ENCODE results near the gene GADD45B.
"Not testable (repeated sequence)": the region's sequence is repeated elsewhere in the genome, so short reads cannot be mapped to it uniquely, and the experiment has no call there.

Gene GADD45B

DNA sequence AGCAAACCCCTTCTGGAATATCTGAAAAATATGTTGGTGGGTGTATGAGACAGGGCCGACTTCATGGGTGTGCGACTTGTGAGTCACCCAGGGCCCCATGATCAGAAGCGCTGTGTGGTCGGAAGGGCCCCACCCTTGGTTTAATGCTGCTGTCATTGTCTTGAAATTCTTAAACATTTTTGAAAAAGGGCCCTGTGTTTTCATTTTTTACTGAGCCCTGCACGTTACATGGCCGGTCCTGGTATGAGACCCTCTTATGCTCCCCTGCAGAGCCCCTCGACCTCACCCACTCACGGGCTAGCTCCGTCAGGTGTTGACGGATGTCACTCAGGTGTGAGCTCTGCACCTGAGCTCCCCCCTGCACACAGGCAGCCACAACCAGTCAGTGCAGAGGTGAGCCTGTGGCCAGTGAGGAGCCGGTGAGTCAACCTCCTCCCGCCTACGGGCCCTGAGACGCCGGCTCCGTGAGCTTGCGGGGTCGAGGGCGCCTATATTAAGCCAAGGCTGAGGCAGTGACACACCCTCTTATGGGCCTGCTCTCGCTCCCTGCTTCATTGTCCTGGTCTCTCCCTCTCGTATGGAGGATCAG lies 27.7 kb downstream of the GADD45B start:
- TF ChIP-seq, protein P1, sequence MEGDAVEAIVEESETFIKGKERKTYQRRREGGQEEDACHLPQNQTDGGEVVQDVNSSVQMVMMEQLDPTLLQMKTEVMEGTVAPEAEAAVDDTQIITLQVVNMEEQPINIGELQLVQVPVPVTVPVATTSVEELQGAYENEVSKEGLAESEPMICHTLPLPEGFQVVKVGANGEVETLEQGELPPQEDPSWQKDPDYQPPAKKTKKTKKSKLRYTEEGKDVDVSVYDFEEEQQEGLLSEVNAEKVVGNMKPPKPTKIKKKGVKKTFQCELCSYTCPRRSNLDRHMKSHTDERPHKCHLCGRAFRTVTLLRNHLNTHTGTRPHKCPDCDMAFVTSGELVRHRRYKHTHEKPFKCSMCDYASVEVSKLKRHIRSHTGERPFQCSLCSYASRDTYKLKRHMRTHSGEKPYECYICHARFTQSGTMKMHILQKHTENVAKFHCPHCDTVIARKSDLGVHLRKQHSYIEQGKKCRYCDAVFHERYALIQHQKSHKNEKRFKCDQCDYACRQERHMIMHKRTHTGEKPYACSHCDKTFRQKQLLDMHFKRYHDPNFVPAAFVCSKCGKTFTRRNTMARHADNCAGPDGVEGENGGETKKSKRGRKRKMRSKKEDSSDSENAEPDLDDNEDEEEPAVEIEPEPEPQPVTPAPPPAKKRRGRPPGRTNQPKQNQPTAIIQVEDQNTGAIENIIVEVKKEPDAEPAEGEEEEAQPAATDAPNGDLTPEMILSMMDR (IDR thresholded peaks at IDR 0.05; ENCODE audit: extremely low read depth, missing control alignments) = no peak
- DNase-seq (ENCODE audit: low spot score) = no peak

DNA sequence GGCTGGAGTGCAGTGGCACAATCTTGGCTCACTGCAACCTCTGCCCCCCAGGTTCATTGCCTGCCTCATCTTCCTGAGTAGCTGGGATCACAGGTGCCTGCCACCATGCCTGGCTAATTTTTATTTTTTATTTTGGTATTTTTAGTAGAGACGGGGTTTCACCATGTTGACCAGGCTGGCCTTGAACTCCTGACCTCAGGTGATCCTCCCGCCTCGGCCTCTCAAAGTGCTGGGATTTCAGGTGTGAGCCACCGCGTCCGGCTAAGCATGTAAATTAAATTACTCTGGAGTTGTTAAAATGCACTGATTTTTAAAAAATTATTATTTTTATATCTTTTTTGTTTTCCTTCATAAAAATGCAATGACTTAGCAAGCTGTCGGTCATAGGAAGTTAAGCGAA lies 30.7 kb downstream of the GADD45B start:
- DNase-seq (ENCODE audit: low spot score) = not testable (repeated sequence)

DNA sequence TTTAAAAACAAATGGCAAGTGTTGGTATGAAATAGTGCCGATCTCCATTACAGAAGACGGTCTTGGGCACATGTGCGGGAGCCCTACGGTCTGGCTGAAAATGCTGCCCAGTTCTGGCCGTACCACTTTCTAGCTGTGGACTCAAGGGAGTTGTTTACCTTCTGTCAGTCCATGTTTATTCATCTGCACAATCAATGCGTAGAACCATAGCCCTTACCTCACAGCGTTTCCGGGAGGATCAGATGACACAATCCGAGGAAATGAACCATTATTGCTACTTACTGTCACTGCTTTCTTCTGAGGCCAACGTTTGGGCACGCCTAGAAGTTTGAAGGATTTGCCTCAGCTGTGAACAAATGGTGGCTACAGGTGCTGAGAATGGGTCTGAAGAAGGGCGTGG lies 31.2 kb downstream of the GADD45B start:
- no peak for DNase-seq (ENCODE audit: low spot score)
- TF ChIP-seq, protein P1 (IDR thresholded peaks at IDR 0.05; ENCODE audit: extremely low read depth, missing control alignments) = no peak

DNA sequence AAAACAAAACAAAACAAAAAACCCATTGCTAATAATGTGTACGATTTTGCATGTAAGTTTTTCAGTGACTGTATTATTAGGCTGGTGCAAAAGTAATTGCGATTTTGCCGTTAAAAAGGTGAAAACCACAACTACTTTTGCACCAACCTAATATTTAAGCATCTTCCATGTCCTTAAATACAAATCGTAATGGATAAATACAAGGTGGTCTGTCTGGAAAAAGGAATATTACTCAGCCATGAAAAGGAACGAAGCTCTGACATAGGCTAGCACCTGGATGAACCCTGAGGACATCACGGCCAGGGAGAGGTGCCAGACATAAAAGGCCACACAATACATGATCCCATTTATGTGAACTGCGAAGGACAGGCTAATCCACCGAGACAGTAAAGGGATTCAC lies 33.2 kb downstream of the GADD45B start:
- DNase-seq (ENCODE audit: low spot score) = no peak
- TF ChIP-seq, protein P1 (IDR thresholded peaks at IDR 0.05; ENCODE audit: extremely low read depth, missing control alignments) = no peak

DNA sequence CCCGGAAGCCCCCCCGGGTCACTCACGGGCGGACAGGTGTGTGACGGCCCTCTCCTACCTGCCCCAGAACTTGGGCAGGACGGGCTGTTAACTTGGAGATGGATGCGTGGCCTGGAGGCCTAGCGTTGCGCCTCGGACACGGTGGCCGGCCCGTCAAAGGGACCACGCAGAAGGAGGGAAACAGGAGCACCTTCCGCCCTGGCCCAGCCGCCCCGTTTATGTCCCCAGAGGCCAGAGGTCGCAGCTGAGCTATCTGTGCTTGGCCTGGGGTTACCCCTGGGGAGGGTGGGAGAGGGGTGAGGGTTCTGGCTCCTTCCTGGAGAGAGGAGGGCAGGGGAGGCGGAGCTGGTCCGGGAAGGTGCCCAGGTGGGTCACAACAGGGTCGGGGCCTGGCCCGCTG lies 35.6 kb downstream of the GADD45B start:
- no peak for DNase-seq (ENCODE audit: low spot score)
- TF ChIP-seq, protein P1 (IDR thresholded peaks at IDR 0.05; ENCODE audit: extremely low read depth, missing control alignments) = no peak

DNA sequence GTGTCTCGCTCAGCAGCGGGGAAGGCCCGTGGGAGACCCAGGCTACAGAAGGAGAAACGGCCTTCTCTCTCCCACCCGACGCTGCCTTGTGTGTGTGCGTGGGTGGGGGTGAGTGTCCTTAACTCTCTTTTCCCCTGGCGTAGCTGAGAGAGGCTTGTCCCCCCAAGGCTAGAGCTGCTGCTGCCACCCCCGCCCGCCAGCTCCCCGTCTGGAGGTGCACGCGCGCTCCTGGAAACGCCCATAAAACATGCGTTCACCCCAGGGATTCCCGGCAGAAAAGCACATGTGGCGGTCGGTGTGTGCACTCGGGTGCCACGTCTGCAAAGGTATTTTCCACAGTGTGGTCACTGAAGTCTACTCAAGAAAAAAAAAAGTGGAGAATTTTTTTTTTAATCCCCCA lies 36.1 kb downstream of the GADD45B start:
- DNase-seq (ENCODE audit: low spot score) = no peak

DNA sequence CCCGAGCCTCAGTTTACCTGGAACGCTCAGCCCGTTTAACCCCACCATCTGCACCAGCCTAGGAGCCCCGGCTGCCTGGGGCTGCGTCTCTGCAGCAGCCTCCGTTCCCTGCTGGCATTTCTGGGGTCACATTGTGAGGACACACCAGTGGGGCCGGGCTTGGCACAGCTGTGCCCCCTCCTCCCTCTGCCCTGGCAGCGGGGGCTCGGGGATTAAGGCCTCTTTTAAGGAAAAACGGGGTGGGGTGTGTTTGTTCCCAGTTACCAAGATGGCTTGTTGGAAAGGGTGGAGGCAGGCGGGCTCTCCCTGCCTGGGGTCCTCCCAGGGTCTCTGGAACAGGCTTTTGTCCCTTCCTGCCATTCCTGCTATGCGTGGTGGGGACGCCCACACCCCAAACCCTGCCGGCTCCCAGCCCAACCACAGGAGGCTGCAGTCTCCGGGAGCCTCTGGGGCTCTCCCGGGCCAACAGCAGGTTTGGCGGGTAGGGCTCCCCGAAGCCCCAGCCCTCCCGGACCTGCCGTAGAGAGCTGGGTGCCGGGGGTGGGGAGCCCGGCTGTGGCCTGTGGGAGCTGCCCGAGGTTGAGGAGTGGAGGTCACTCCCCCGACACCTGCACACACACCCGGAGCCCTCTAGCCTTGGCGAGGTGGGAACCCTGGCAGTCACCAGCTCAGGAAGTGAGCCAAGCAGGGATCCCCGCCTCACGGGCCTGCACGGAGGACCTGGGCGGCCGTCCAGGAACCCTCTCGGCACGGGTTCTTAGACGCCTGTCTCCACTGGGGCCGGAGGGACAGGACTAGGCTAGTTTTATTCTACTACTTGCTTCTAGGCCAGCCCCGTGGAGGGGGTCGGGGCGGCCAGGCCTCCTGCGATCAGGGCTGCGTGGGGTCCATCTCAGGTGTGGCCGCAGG lies 36.9 kb downstream of the GADD45B start:
- DNase-seq (ENCODE audit: low spot score) = no peak
- TF ChIP-seq, protein P1 (IDR thresholded peaks at IDR 0.05; ENCODE audit: extremely low read depth, missing control alignments) = no peak

More for the DNA sequence above, 36.1 kb downstream of the GADD45B start:
- TF ChIP-seq, protein P1 (IDR thresholded peaks at IDR 0.05; ENCODE audit: extremely low read depth, missing control alignments) = no peak

Measured in GM20000 (cell line).